Neuronal stem cell (in vitro differentiated cells): Measurements from ENCODE around the gene LRRC34.

Experiments used
- DNase-seq: peaks from one replicate; pipeline ENCODE4 v3.0.0-alpha.2; 2013; ENCODE audit warnings: low spot score
- H2AFZ ChIP-seq: one replicate; pipeline ENCODE4 v1.6.1; 2013; ENCODE audit warnings: mild to moderate bottlenecking, low read length, inconsistent platforms
- H2AK5ac ChIP-seq: 2 replicates; pipeline ENCODE4 v1.6.1; 2013; ENCODE audit warnings: low read depth, mild to moderate bottlenecking, inconsistent platforms, low read length, moderate library complexity, mixed read lengths
- H2BK120ac ChIP-seq: 2 replicates; pipeline ENCODE4 v1.6.1; 2013; ENCODE audit warnings: low read depth, mild to moderate bottlenecking, inconsistent platforms, low read length, moderate library complexity, mixed read lengths
- H2BK12ac ChIP-seq: one replicate; pipeline ENCODE4 v1.6.1; 2013; ENCODE audit warnings: low read length, inconsistent platforms
- H2BK15ac ChIP-seq: 2 replicates; pipeline ENCODE4 v1.6.1; 2013; ENCODE audit warnings: mild to moderate bottlenecking, low read length, inconsistent platforms, mixed read lengths
- H2BK5ac ChIP-seq: one replicate; pipeline ENCODE4 v1.6.1; 2013; ENCODE audit warnings: inconsistent platforms, mild to moderate bottlenecking, low read length, moderate library complexity
- H3K14ac ChIP-seq: one replicate; pipeline ENCODE4 v1.6.1; 2013; ENCODE audit warnings: low read length, inconsistent platforms
- H3K18ac ChIP-seq: 2 replicates; pipeline ENCODE4 v1.6.1; 2013; ENCODE audit warnings: low read length, inconsistent platforms
- H3K23ac ChIP-seq: 2 replicates; pipeline ENCODE4 v1.6.1; 2013; ENCODE audit warnings: low read depth, mild to moderate bottlenecking, mixed read lengths, low read length, inconsistent platforms; ENCODE audit not compliant: poor library complexity
- H3K27ac ChIP-seq: replicated peaks from 3 replicates; pipeline ENCODE4 v1.5.1; 2013; ENCODE audit warnings: low read length, inconsistent platforms
- H3K27me3 ChIP-seq, 3 experiments: 2 replicates each; pipeline ENCODE4 v1.6.1; 2013; ENCODE audit warnings: low read length in 3 of 3, mild to moderate bottlenecking in 2 of 3, inconsistent platforms in 1 of 3, low read depth in 1 of 3, mixed read lengths in 1 of 3, moderate library complexity in 1 of 3; ENCODE audit not compliant: control insufficient read depth in 3 of 3, insufficient read depth in 3 of 3
- H3K36me3 ChIP-seq, 2 donors: replicated peaks in 1 of 2; 2 replicates each; pipeline ENCODE4 v1.6.1; 2013; ENCODE audit warnings: low read length in 2 of 2; ENCODE audit not compliant: control insufficient read depth in 2 of 2, insufficient read depth in 2 of 2
- H3K4ac ChIP-seq: 2 replicates; pipeline ENCODE4 v1.6.1; 2013; ENCODE audit warnings: inconsistent platforms, mild to moderate bottlenecking, low read length, moderate library complexity
- H3K4me1 ChIP-seq, 2 donors: 1 replicate in 1 of 2; 2 replicates in 1 of 2; pipeline ENCODE4 v1.6.1; 2013; ENCODE audit warnings: low read length in 2 of 2, low read depth in 1 of 2; ENCODE audit not compliant: control insufficient read depth in 2 of 2, insufficient read depth in 1 of 2
- H3K4me2 ChIP-seq: one replicate; pipeline ENCODE4 v1.6.1; 2013; ENCODE audit warnings: mild to moderate bottlenecking, low read length, inconsistent platforms; ENCODE audit not compliant: insufficient read depth, poor library complexity, severe bottlenecking
- H3K4me3 ChIP-seq, 2 donors: 2 replicates each; pipeline ENCODE4 v1.5.1; 2013; ENCODE audit warnings: low read length in 2 of 2, mild to moderate bottlenecking in 2 of 2, inconsistent platforms in 1 of 2, moderate library complexity in 1 of 2
- H3K79me1 ChIP-seq: one replicate; pipeline ENCODE4 v1.6.1; 2013; ENCODE audit warnings: low read depth, mild to moderate bottlenecking, inconsistent platforms, low read length, moderate library complexity
- H3K9ac ChIP-seq: one replicate; pipeline ENCODE4 v1.6.1; 2013; ENCODE audit warnings: mild to moderate bottlenecking, low read depth, low read length, inconsistent platforms; ENCODE audit not compliant: poor library complexity
- H3K9me3 ChIP-seq, 2 donors: replicated peaks in 1 of 2; 2 replicates each; pipeline versions ENCODE3 to v1.6.1; 2013; ENCODE audit warnings: low read length in 2 of 2, mild to moderate bottlenecking in 2 of 2, inconsistent platforms in 1 of 2, low read depth in 1 of 2, mixed read lengths in 1 of 2, moderate library complexity in 1 of 2; ENCODE audit not compliant: control insufficient read depth in 2 of 2, insufficient read depth in 1 of 2
- H4K8ac ChIP-seq: one replicate; pipeline ENCODE4 v1.6.1; 2013; ENCODE audit warnings: low read depth, mild to moderate bottlenecking, inconsistent platforms, low read length, moderate library complexity
- H4K91ac ChIP-seq: one replicate; pipeline ENCODE4 v1.6.1; 2013; ENCODE audit warnings: low read length, low read depth, mild to moderate bottlenecking, inconsistent platforms; ENCODE audit not compliant: poor library complexity
- WGBS, 2 donors: extraction: QIAGEN DNeasy Blood & Tissue Kit; methylation state at CpG; one replicate each; pipeline ENCODE4 v1.1.7; 2013; ENCODE audit warnings: missing lambda C conversion rate in 2 of 2, mixed read lengths in 1 of 2; ENCODE audit not compliant: insufficient read length in 2 of 2, insufficient replicate concordance in 1 of 2; ENCODE audit errors: extremely low coverage in 2 of 2; 5-methylcytosine and 5-hydroxymethylcytosine counted together

LRRC34 gene

GRCh38 chr3:169750665-169751064, 62.0 kb downstream of the LRRC34 start:
- Histone ChIP-seq H3K4ac (no peak overlapping the region), H3K9me3 (no peaks in the 10 kb centered on the region), H2BK15ac (no peak overlapping the region), H3K36me3 (no peaks in the 10 kb centered on the region), H3K27me3 (peaks cover 0 to 24% (median 0%) of the 10 kb centered on the region in 3 experiments), H3K4me1 (no peaks in the 10 kb centered on the region), H3K27ac (no peak overlapping the region), H3K18ac (no peak overlapping the region), H3K9ac (no peak overlapping the region), H3K4me2 (no peak overlapping the region), H2AFZ (no peak overlapping the region), H2AK5ac (no peak overlapping the region), H3K23ac (no peak overlapping the region), H3K79me1 (no peaks in the 10 kb centered on the region), H4K91ac (no peak overlapping the region), H3K4me3 (no peak overlapping the region), H4K8ac (no peak overlapping the region), H2BK12ac (no peak overlapping the region), H2BK120ac (no peak overlapping the region), H2BK5ac (no peak overlapping the region), H3K14ac (no peak overlapping the region)
- no CpG with 5 or more reads among the region's 2 CpGs for WGBS, 2 donors
- no peak for DNase-seq

DNA sequence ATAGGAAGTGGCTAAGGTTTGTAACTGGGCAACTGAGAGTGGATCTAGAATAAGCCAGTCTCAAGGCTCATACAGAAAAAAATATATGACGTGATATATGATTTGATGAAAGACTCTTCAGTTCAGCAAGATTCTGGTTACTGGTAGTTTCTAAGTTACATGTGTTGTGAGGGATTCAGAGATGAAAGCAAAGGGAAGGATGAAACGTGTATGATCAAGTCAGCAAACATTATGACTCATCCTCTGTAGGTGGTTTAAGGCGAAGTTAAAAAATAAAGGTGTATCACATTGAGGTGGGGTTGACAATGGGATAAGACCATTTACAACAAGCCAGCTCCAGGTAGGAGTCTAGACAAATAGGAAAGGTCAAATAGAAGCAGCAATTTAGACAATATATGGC, 64.0 kb downstream of the LRRC34 start:
- Histone ChIP-seq H3K4ac (no peak overlapping the region), H3K27ac (no peak overlapping the region), H3K79me1 (no peaks in the 10 kb centered on the region), H4K8ac (no peak overlapping the region), H3K23ac (no peak overlapping the region), H3K4me3 (no peak overlapping the region), H2AK5ac (no peak overlapping the region), H3K9me3 (no peaks in the 10 kb centered on the region), H3K27me3 (peaks cover 0 to 21% (median 0%) of the 10 kb centered on the region in 3 experiments), H2AFZ (no peak overlapping the region), H4K91ac (no peak overlapping the region), H3K14ac (no peak overlapping the region), H3K9ac (no peak overlapping the region), H2BK15ac (no peak overlapping the region), H3K4me2 (no peak overlapping the region), H3K4me1 (no peaks in the 10 kb centered on the region), H2BK12ac (no peak overlapping the region), H3K36me3 (no peaks in the 10 kb centered on the region), H2BK120ac (no peak overlapping the region), H3K18ac (no peak overlapping the region), H2BK5ac (no peak overlapping the region)
- no peak for DNase-seq
- WGBS, 2 donors = no CpG with 5 or more reads among the region's 3 CpGs

GRCh38 chr3:169746924-169747323, 65.8 kb downstream of the LRRC34 start:
- Histone ChIP-seq H2AK5ac (no peak overlapping the region), H2BK12ac (peak overlapping the region; percentile 76), H2BK120ac (no peak overlapping the region), H3K14ac (no peak overlapping the region), H4K91ac (no peak overlapping the region), H3K9ac (peak overlapping the region; percentile 4), H2BK15ac (peak overlapping the region; percentile 61), H3K27ac (no peak overlapping the region), H3K23ac (no peak overlapping the region), H2AFZ (no peak overlapping the region), H3K79me1 (no peaks in the 10 kb centered on the region), H3K18ac (peak overlapping the region; percentile 63), H3K36me3 (no peaks in the 10 kb centered on the region), H4K8ac (no peak overlapping the region), H3K4ac (no peak overlapping the region), H3K9me3 (no peaks in the 10 kb centered on the region), H3K4me2 (no peak overlapping the region), H2BK5ac (no peak overlapping the region), H3K4me1 (no peaks in the 10 kb centered on the region), H3K27me3 (peaks cover 0 to 21% (median 0%) of the 10 kb centered on the region in 3 experiments), H3K4me3 (no peak overlapping the region)
- DNase-seq = no peak
- WGBS, 2 donors = no CpG with 5 or more reads among the region's 6 CpGs

- Histone ChIP-seq H2AK5ac (no peak overlapping the region), H2BK15ac (no peak overlapping the region), H2BK12ac (no peak overlapping the region), H4K8ac (no peak overlapping the region), H3K79me1 (no peaks in the 10 kb centered on the region), H3K14ac (no peak overlapping the region), H3K4me3 (no peak overlapping the region), H2AFZ (no peak overlapping the region), H3K27ac (no peak overlapping the region), H3K27me3 (peaks cover 0 to 16% (median 0%) of the 10 kb centered on the region in 3 experiments), H3K36me3 (no peaks in the 10 kb centered on the region), H2BK120ac (no peak overlapping the region), H3K9ac (no peak overlapping the region), H4K91ac (no peak overlapping the region), H3K4me1 (no peaks in the 10 kb centered on the region), H3K4ac (no peak overlapping the region), H3K18ac (no peak overlapping the region), H3K4me2 (no peak overlapping the region), H2BK5ac (no peak overlapping the region), H3K9me3 (no peaks in the 10 kb centered on the region), H3K23ac (no peak overlapping the region)
- no CpG with 5 or more reads among the region's 1 CpG for WGBS, 2 donors
- peak; percentile 31 for DNase-seq
Observed at GRCh38 chr3:169744366-169745054, 68.2 kb downstream of the LRRC34 start.
